SU-DHL-6 (cell line): ENCODE data around the gene VWA5A.
"Not testable (repeated sequence)": the region's sequence is repeated elsewhere in the genome, so short reads cannot be mapped to it uniquely, and the experiment has no call there.

Experiments
- CTCF ChIP-seq: fragments of 200-600 bp; sonication (generic); IDR thresholded peaks from one replicate; pipeline ENCODE4 v1.5.1; 2017; ENCODE audit warnings: antibody characterized with exemption, mild to moderate bottlenecking, low read length, moderate library complexity; ENCODE audit not compliant: insufficient read depth, poor library complexity, severe bottlenecking
- EZH2phosphoT487 ChIP-seq: fragments of 200-600 bp; sonication (generic), shearing (Covaris generic); conservative IDR thresholded peaks from 2 replicates; pipeline ENCODE4 v1.6.1; 2018; ENCODE audit warnings: mild to moderate bottlenecking, antibody characterized with exemption, low read length, moderate library complexity, mixed read lengths

- TF ChIP-seq CTCF, EZH2phosphoT487: not testable (repeated sequence)
Observed at GRCh38 chr11:124127134-124127533, 11.9 kb downstream of the VWA5A start.
